Adrenal gland (tissue), 5 donors: ENCODE results near the gene CFAP299.

ENCODE experiments used
- CTCF ChIP-seq, 6 experiments: fragments of 450-650 bp in 4 of 6; fragments of 200-600 bp in 2 of 6; sonication (generic) in 1 of 6; IDR thresholded peaks; 1 replicate in 5 of 6; 2 replicates in 1 of 6; pipeline versions ENCODE4 v1.5.1 to v1.8.0; 2016 to 2021; ENCODE audit warnings: antibody characterized with exemption in 6 of 6, mild to moderate bottlenecking in 2 of 6, moderate library complexity in 1 of 6
- POLR2A ChIP-seq, 2 donors: fragments of 450-650 bp; IDR thresholded peaks; one replicate each; pipeline ENCODE4 v1.6.1; 2017; ENCODE audit warnings: antibody characterized with exemption in 2 of 2, mild to moderate bottlenecking in 2 of 2, moderate library complexity in 1 of 2
- donor health status: DM: no; HTN: no; CAD: no.

GRCh38 chr4:80540349-80540748, 204.8 kb downstream of the CFAP299 start:
- TF ChIP-seq CTCF (IDR thresholded peaks at IDR 0.05): no peak
- no peak for TF ChIP-seq POLR2A (IDR thresholded peaks at IDR 0.05)
